GM15510 (cell line): Measurements from ENCODE around the gene TAS2R1.

Source experiments
- POLR2A ChIP-seq: IDR thresholded peaks from 3 replicates; pipeline ENCODE4 v1.6.1; 2011; ENCODE audit warnings: borderline replicate concordance; ENCODE audit not compliant: insufficient read length; ENCODE audit errors: extremely low read depth

Gene TAS2R1, protein sequence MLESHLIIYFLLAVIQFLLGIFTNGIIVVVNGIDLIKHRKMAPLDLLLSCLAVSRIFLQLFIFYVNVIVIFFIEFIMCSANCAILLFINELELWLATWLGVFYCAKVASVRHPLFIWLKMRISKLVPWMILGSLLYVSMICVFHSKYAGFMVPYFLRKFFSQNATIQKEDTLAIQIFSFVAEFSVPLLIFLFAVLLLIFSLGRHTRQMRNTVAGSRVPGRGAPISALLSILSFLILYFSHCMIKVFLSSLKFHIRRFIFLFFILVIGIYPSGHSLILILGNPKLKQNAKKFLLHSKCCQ

DNA sequence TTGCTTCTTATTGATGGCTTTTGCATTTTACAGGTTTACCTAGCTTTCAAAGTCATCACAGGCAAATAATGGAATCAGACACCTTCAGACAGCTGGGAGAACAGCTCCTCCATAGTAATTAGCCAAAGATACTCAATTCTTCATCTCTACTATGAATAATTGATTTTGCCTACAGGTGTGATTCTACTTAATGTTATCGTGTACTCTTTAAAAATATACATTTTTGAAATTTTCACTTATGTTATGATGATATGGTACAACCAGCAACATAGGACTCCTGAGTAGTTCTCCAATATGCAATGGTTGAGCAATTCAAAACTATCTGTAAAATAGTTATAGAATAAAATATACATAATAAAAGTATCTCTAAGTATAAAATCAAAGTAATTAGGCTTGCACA is at the start of gene TAS2R1:
Gene TAS2R1 (minus strand): TSS at position 101 of the 400 bp plus-strand sequence. CDS start 319 bp downstream, outside the sequence.
- TF ChIP-seq POLR2A = no peak

DNA sequence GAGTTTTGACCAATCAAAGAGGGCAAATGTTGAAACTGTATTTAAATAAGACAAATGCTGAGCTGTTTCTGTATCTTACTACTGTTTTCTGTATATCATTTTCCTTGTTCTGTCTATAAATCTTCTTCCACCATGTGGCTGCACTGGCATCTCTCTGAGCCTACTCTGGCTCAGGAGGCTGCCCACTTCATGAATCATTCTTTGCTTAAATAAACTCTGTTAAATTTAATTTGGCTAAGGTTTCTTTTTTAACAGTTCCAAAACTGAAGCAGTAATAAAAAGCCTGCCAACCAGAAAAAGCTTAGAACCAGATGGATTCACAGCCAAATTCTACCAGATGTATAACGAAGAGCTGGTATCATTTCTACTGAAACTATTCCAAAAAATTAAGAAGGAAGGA is 40.2 kb upstream of the TAS2R1 start:
- TF ChIP-seq POLR2A = no peak

DNA sequence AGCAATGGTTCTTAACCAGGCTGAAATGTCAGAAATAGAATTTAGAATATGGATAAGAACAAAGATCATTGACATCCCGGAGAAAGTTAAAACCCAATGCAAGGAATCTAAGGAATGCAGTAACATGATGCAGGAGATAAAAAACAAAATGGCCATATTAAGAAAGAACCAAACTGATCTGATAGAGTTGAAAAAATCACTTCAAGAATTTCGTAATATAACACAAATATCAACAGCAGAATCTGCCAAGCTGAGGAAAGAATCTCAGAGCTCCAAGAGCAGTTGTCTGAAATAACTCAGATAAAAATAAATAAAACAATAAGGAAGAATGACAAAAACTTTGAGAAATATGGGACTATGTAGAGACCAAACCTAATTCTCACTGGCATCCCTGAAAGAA is 37.8 kb upstream of the TAS2R1 start:
- TF ChIP-seq POLR2A = no peak

DNA sequence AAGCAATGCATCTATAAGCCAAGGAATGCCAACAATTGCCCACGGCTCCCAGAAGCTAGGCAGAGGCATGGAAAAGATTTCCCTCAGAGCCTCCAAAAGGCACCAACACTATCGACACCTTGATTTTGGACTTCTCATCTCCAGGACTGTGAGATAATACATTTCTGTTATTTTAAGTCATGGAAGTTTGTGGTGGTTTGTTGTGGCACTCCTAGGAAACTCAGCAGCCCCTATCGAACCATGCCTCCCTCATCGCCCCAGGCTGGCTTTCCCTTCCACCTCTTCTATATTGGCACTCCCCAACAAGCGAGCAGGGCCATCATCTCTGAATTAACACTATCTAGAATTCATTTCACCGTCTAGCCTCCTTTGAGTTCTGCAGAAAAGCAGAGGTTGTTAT is 33.7 kb upstream of the TAS2R1 start:
- no peak for TF ChIP-seq POLR2A

DNA sequence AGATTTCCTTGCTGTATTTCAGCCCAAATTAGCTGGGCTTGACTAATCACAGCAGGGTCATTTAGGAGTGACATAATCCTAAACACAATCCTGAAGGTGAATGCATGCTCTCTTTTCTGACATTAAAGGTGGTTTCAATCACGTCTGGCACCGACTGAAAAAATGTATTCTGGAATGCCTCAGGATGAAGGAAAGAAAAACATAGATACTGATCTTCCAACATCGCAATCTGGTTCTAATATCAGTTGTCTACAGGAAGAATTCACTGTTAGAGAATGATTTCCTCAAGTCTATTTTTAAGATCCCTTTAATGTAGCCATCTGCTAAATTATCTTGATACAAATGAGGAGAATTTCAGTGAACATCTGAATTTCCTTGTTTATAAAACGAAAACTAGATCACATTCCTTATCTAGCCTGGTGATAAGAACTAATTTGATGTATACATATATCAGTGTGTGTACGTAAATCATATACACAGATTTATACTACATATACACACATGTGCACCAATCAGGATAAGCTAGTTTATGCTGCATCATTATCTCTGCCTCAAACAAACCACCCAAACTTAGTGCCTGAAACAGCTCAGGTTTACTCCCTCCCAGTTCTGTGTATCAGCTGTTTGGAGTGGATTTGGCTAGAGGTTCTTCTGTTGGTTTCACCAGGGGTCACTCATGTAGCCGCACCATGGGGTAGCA is 31.3 kb upstream of the TAS2R1 start:
- TF ChIP-seq POLR2A = no peak

DNA sequence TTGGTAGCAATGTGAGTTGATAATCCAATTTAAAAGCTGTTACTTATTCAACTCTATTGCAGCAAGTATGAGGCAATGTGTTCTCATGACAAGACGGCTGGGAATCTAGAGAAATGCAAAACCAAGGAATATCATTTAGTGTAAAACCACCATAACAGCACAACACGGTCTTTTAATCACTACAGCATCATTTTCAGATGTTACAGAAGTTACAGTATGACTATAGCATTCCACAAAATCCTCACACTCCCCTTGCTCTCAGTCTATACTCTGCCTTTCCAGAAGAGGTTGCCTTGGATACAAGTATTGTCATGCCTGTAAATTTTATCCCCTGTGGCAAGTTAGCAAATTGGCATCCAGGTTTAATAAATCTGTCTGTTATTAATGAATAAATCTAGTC is 28.6 kb upstream of the TAS2R1 start:
- TF ChIP-seq POLR2A = no peak

DNA sequence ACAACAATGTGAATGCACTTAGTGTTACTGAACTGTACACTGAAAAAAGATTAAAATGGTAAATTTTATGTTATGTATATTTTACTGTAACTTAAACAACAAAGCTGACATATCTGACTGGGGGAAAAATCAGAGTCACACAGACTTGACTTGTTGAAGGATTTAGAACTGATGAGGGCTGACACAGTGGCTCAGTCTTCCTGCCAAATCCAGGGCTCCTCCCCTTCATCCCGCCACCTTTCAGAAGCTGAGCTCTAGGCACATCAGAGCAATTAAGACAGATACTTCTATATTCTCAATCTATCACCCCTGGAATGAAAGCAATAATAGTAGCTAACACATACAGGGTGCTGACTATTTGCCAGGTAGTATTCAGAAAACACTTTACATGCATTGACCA is 27.7 kb upstream of the TAS2R1 start:
- no peak for TF ChIP-seq POLR2A

DNA sequence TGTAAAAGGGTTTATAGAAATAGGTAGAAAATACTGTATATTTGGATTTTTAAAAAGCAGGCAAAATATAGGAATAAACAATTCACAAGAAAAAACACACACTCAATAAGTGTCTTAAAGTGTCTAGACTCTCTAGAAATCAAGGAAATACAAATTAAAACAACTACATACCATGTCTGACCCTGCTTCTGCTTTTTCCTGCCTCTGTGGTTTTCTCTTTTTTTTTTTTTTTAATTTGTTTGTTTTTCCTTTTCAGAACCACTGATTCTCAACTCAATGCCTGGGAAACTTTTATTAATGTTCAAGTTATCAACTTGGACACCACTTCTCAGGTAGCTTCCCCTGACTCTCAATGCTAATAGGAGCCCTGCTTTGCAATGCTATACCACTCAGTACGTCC is 25.5 kb upstream of the TAS2R1 start:
- no peak for TF ChIP-seq POLR2A

DNA sequence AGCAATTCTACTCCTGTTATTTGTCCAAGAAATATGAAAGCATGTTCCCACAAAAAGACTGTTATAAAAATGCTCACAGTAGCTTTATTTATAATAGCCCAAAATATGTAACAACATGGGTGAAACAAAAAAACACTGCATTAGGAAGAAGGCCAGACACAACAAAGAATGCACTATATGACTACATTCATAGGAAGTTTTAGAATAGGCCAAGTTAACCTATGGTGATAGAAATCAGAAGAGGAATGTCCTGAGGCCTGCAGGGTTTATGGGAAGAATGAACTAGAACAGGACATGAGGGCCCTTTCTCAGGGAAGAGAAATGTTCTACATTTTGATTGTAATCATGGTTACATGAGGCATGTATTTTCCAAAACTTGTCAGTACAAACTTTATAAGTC is 24.7 kb upstream of the TAS2R1 start:
- no peak for TF ChIP-seq POLR2A

DNA sequence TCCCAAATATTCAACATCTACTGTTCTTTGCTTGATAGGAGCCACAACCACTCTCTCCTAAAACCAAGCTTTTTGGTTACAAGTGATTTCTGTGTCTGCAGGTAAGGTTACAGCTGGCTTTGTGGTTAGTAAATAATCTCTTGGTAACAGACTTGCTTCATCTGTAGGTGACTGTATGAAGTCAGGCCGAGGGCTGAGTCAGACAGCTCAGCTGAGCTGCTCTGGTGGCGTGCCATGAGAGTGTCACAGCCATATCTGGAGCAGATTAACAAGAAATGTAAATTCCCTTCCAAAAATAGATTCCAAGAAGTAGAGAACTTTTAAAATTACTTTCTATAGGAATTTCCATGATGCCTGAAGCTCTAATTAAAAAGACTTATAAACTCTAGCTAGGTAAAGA is 23.7 kb upstream of the TAS2R1 start:
- no peak for TF ChIP-seq POLR2A

DNA sequence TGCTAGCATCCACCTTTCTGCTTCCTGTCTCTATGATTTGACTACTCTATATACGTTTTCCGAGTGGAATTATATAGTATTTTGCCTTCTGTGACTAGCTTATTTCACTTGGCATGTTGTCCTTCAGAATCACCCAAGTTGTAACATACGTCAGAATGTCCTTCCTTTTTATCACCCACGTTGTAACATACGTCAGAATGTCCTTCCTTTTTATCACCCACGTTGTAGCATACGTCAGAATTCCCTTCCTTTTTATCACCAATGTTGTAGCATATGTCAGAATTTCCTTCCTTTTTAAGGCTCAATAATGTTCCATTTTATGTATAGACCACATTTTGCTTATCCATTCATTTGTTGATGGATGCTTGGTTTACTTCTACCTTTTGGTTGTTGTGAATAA is 22.9 kb upstream of the TAS2R1 start:
- no peak for TF ChIP-seq POLR2A

DNA sequence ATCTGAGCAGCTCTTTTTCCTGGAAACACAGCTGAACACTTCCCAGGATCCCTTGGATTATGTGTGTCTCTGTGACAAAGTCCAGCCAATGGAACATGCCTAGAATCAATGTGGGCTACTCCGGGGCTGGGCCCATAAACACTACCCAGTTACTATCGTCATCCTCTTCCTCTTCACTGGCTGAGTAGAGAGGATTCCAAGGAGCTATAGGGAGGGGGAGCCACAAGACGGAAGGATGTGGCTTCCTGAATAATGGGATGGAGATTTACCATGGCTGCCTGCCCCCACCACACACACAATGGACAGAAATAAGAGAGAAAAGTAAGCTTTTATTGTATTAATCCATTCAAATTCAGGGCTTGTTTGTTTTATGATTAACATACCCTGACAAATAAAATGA is 22.1 kb upstream of the TAS2R1 start:
- no peak for TF ChIP-seq POLR2A

DNA sequence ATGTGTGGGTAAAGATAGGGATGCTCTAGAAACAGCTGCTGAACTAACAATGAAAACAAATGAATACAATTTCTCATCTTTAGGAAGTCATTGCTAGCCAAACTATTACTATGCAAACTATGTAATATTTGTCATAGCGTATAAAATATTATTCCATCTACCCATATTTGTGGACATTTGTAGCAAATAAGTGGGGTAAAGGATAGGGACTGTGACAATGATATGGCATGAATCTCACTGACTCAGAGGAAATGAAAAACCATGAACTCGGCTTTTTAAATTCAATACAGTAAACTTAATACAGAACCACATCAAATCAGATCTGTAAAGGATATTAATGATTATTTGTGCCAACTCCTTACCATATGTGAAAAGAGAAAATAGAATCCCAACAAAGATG is 16.7 kb upstream of the TAS2R1 start:
- TF ChIP-seq POLR2A = no peak

DNA sequence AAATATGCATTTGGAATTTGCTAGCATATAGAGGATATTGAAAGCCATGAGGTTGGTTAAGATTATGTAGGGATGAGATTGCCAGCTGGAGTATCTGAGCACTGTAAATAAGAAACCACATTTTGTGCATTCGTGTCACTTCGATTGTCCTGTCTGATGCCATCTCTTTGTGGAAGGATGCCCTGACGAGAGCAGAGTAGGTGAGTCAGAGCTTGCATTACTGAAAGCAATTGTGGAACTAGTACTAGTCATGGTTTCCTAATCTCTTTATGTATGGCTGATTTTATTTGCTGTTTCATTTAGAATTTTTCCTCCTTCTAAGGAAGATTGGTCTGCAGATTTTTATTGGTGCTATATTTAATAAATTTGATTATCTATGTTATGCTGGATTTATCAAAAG is 14.5 kb upstream of the TAS2R1 start:
- TF ChIP-seq POLR2A = no peak

DNA sequence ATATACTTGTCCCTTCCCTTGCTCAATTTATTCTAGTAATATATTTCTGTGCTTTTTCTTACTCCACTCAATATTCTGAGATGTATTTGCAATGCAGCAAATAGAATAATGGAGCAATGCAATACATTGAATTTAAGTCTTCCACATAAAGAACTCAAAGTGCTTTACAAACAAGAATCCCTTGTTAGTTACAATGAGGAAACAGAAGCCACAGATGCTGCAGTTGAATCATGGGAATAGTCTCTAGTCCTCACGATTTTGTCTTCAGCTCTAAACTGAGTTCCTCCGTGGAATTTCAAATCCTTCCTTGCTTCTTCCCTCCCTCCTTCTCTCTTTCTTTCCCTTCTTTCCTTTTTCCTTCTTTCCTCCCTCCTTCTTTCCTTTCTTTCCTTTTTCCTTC is 12.5 kb upstream of the TAS2R1 start:
- TF ChIP-seq POLR2A = no peak

DNA sequence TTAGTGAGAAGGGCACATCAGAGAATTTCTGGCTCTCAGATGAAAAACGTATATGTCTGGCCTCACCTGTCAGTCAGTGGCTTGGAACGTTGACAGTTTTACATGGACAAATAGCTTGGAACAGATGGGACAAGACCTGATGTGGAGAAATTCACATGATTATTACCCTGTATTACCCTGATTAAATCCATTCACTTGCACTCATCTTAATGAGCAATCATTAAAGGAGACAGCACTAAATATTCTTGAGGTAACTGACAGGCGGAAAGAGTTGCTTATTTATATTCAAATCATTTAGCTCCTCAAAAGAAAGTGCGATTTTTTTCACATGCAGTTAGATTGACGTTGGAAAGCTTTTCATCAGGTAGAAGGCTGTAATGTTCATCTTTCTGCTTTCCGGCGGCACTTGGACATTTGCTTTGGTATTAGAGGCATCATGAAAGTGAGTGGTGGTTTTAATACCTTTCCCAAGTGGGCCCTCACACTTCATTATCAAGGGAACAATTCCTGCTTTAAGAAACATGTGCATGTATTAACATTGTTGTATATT is 11.7 kb upstream of the TAS2R1 start:
- no peak for TF ChIP-seq POLR2A
